ENCODE data around the gene MAGEA2.
"Not testable (repeated sequence)": the region's sequence is repeated elsewhere in the genome, so short reads cannot be mapped to it uniquely, and the experiment has no call there.

The MAGEA2 gene, protein sequence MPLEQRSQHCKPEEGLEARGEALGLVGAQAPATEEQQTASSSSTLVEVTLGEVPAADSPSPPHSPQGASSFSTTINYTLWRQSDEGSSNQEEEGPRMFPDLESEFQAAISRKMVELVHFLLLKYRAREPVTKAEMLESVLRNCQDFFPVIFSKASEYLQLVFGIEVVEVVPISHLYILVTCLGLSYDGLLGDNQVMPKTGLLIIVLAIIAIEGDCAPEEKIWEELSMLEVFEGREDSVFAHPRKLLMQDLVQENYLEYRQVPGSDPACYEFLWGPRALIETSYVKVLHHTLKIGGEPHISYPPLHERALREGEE

GRCh38 chrX:152753686-152754650 lies at the start of gene MAGEA2:
TSS of gene MAGEA2 (minus strand) at chrX:152753842. CDS start at chrX:152751363, 2,479 bp downstream.
- intact Hi-C loops (cut with DNase I; ENCODE audit: low total_unique reads); DNase-seq; H3K9me3 ChIP-seq; H3K27ac ChIP-seq; H3K36me3 ChIP-seq; H3K27me3 ChIP-seq; H3K4me1 ChIP-seq; H3K4me3 ChIP-seq: not testable (repeated sequence)

- Histone ChIP-seq H3K4me3 (no peak overlapping the region), H3K36me3 (no peaks in the 10 kb centered on the region), H3K4me1 (no peaks in the 10 kb centered on the region), H3K27me3 (no peaks in the 10 kb centered on the region), H3K27ac (no peak overlapping the region), H3K9me3 (no peaks in the 10 kb centered on the region)
- intact Hi-C loops (cut with DNase I; ENCODE audit: low total_unique reads): no loop called here
- TF ChIP-seq CTCF (IDR thresholded peaks at IDR 0.05): no peak
- DNase-seq: no peak
Measured at GRCh38 chrX:152798945-152799344, 45.3 kb upstream of the MAGEA2 start.

- intact Hi-C loops (cut with DNase I; ENCODE audit: low total_unique reads); H3K36me3 ChIP-seq; H3K27me3 ChIP-seq: not testable (repeated sequence)
Measured at GRCh38 chrX:152787062-152787461, 33.4 kb upstream of the MAGEA2 start.

DNA sequence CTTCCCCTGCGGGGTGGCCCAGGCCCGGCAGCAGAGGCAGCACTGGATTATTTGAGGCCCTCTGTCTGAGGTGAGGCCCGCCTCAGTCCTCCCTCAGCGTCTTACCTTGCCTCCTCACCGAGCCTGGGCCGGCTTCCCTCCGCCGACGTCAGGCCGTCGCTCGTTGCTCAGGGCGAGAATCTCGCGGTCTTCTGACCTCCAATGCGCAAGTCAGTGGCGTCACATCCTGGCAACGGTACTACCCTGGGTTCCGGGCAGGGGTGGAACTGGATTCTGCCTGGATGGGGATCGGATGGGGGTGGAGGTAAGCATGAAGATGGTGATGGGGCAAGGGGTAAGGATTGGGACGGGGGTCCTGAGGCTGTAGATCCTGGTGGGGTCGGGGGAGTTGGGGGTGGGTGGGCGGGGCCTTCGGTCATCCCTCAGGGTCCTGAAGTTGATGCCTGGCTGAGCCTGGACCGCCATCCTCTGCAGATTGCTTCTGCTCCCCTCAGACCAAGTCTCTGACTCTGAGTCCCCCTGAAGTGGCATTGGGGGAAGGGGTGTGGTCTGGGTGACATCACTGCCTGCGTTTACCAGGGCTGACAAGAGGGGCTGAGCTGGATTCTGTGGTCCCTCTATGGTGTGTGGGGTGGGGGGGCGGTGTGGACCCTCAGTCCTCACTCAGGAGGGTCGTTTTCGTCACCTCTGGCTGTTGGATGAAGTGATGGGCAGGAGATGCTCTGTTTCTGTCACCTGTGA lies 16.1 kb upstream of the MAGEA2 start, which contains the start of gene MAGEA6:
TSS of gene MAGEA6 (minus strand) at position 141 of the 741 bp plus-strand sequence. CDS start 2,039 bp downstream, outside the sequence.
- DNase-seq; H3K36me3 ChIP-seq; H3K4me3 ChIP-seq; H3K27me3 ChIP-seq; intact Hi-C loops (cut with DNase I; ENCODE audit: low total_unique reads); H3K9me3 ChIP-seq; H3K27ac ChIP-seq; H3K4me1 ChIP-seq: not testable (repeated sequence)

More at GRCh38 chrX:152787062-152787461, 33.4 kb upstream of the MAGEA2 start:
- not testable (repeated sequence) for H3K9me3 ChIP-seq, DNase-seq, H3K4me3 ChIP-seq, H3K27ac ChIP-seq, H3K4me1 ChIP-seq

GRCh38 chrX:152766562-152766961 lies 12.9 kb upstream of the MAGEA2 start:
- H3K9me3 ChIP-seq; intact Hi-C loops (cut with DNase I; ENCODE audit: low total_unique reads); H3K4me3 ChIP-seq; DNase-seq; H3K27me3 ChIP-seq; H3K27ac ChIP-seq; H3K4me1 ChIP-seq; H3K36me3 ChIP-seq: not testable (repeated sequence)

GRCh38 chrX:152761582-152761981 lies 7.9 kb upstream of the MAGEA2 start:
- H3K27me3 ChIP-seq; DNase-seq; H3K27ac ChIP-seq; H3K36me3 ChIP-seq; intact Hi-C loops (cut with DNase I; ENCODE audit: low total_unique reads); H3K4me1 ChIP-seq; H3K9me3 ChIP-seq; H3K4me3 ChIP-seq: not testable (repeated sequence)

- H3K4me1 ChIP-seq; H3K4me3 ChIP-seq; intact Hi-C loops (cut with DNase I; ENCODE audit: low total_unique reads); H3K27me3 ChIP-seq; H3K9me3 ChIP-seq; DNase-seq; H3K36me3 ChIP-seq; H3K27ac ChIP-seq: not testable (repeated sequence)
Measured at GRCh38 chrX:152759544-152759943, 5.9 kb upstream of the MAGEA2 start.

DNA sequence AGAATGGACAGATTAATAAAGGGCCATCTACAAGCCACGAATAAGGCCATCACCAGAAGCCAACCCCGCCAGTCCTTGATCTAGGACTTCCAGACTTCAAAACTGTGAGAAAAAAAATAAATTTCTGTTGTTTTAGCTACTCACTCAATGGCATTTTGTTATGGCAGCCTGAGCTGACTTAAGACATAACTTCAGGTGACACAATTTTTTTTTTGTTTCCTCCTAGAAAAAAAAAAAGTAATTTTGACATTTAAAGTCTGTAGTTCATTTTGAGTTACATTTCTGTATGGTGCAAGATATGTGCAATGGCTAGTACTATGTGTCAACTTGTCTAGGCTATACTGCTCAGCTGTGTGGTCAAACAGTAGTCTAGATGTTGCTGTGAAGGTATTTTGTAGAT lies 5.3 kb upstream of the MAGEA2 start, which contains the start of gene CSAG3:
TSS of gene CSAG3 (plus strand) at position 301 of the 400 bp plus-strand sequence.
- DNase-seq; intact Hi-C loops (cut with DNase I; ENCODE audit: low total_unique reads); H3K36me3 ChIP-seq; H3K27me3 ChIP-seq; H3K9me3 ChIP-seq; H3K4me3 ChIP-seq; H3K27ac ChIP-seq; H3K4me1 ChIP-seq: not testable (repeated sequence)

DNA sequence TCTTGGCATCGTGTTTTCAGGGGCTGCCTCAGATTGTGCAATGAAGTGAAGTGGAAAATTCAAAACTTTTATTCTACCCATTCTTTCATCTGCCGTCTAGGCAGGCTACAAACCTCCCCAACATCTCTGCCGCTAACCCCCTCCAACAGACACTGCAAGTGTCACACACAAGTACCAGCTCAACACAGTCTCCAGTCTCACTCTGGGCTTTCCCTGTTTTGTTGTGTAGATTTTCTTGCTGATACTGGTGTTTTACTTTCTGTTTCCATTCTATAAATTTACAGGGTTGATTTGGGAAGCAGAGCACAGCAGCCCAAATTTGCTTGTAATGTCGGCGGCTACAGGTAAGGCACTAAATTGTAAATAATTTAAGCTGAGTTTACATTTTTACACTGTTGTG lies 1.2 kb upstream of the MAGEA2 start:
- H3K27ac ChIP-seq; H3K9me3 ChIP-seq; H3K36me3 ChIP-seq; H3K4me1 ChIP-seq; H3K27me3 ChIP-seq; DNase-seq; H3K4me3 ChIP-seq; intact Hi-C loops (cut with DNase I; ENCODE audit: low total_unique reads): not testable (repeated sequence)
